Spleen (tissue), 7 donors: ENCODE measurements around the gene DLG3.

Source experiments
- CTCF ChIP-seq, 11 experiments: fragments of 200-600 bp in 7 of 11; fragments of 450-650 bp in 4 of 11; sonication (generic) in 4 of 11; IDR thresholded peaks in 8 of 11; conservative IDR thresholded peaks in 3 of 11; 1 replicate in 7 of 11; 2 replicates in 4 of 11; pipeline versions ENCODE4 v1.4.0 to v1.8.0; 2016 to 2021; ENCODE audit warnings: antibody characterized with exemption in 11 of 11, inconsistent platforms in 4 of 11, mild to moderate bottlenecking in 1 of 11
- POLR2A ChIP-seq, 3 donors: fragments of 450-650 bp; IDR thresholded peaks; one replicate each; pipeline ENCODE4 v1.5.1; 2017; ENCODE audit warnings: antibody characterized with exemption in 3 of 3, mild to moderate bottlenecking in 1 of 3
- POLR2AphosphoS5 ChIP-seq, 3 donors: sonication (generic); formaldehyde crosslinking; IDR thresholded peaks; one replicate each; pipeline ENCODE4 v1.5.1; 2017; ENCODE audit warnings: antibody characterized with exemption in 3 of 3
- donor health status: DM: no; HTN: no; CAD: no; lungs with moderate emphysema.
- donor health status: DM: no; HTN: no; CAD: no.
- donor health status: DM: no; HTN: no; CAD: no.

GRCh38 chrX:70432936-70433847 lies 11.4 kb upstream of the DLG3 start:
- TF ChIP-seq CTCF (IDR thresholded peaks at IDR 0.05 in 8 of 11, conservative IDR thresholded peaks at IDR 0.05 in 3 of 11), result no peak
- no peak for TF ChIP-seq POLR2A (IDR thresholded peaks at IDR 0.05)
- TF ChIP-seq POLR2AphosphoS5 (IDR thresholded peaks at IDR 0.05), result no peak
